Renal pelvis (tissue), 4 donors: Measurements from ENCODE around the gene PDGFD. TPM values are rescaled to one million over a fixed set of nuclear protein-coding genes. Genes with fewer than 3 reads are reported as not detected.

Source experiments
- DNase-seq: peaks from one replicate; pipeline ENCODE4 v3.0.0-alpha.2; 2013
- polyA plus RNA-seq, 3 donors: library from polyadenylated mRNA; unstranded; fragments of 120-200 nt; gene quantifications; one replicate each; pipeline ENCODE4 v1.2.1, GENCODE V29; 2013; ENCODE audit not compliant: insufficient read length in 3 of 3

The PDGFD gene
- polyA plus RNA-seq, 3 donors = 18.1 to 25.9 (median 21.6) TPM

- DNase-seq = no peak
These were observed 239.6 kb downstream of the PDGFD start for GRCh38 chr11:103924166-103925013.

DNA sequence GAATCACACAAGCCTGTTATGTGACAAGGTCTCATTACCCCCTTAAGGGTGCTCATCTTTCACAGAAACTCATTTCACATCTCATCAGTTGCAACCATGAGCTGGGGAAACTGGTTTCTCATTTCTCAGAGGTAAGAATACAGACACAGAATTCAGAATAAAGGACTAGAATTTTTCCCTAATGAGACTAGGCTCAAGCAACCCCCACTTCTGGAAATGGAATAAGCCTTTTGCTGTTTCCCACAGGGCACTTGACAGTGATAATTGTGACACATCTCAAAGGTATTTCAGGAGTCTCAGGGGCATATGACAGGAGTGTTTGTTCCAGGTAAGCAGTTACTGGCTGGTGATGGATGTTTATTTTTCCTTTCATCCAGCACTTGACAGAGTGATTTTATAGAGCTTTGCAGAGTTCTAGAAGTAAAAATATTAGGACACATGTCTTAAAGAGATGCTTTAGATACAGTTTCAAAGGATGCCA is 240.5 kb downstream of the PDGFD start:
- no peak for DNase-seq

- DNase-seq = no peak
These were observed 243.0 kb downstream of the PDGFD start for GRCh38 chr11:103920933-103921332.

- no peak for DNase-seq
These were observed 243.5 kb downstream of the PDGFD start for GRCh38 chr11:103920449-103920848.

DNA sequence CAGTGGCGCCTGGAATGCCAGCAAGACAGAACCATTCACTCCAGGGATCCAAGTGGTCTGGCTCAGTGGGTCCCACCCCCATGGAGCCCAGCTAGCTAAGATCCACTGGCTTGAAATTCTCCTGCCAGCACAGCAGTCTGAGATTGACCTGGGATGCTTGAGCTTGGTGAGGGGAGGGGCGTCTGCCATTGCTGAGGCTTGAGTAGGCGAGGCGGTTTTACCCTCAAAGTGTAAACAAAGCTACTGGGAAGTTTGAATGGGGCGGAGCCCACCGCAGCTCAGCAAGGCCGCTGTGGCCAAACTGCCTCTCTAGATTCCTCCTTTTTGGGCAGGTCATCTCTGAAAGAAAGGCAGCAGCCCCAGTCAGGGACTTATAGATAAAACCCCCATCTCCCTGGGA is 253.2 kb downstream of the PDGFD start:
- DNase-seq = no peak

GRCh38 chr11:103907548-103908455 is 256.1 kb downstream of the PDGFD start:
- DNase-seq = no peak

GRCh38 chr11:103907136-103907535 is 256.8 kb downstream of the PDGFD start:
- no peak for DNase-seq

- no peak for DNase-seq
These were observed 257.6 kb downstream of the PDGFD start for GRCh38 chr11:103906291-103906867.

DNA sequence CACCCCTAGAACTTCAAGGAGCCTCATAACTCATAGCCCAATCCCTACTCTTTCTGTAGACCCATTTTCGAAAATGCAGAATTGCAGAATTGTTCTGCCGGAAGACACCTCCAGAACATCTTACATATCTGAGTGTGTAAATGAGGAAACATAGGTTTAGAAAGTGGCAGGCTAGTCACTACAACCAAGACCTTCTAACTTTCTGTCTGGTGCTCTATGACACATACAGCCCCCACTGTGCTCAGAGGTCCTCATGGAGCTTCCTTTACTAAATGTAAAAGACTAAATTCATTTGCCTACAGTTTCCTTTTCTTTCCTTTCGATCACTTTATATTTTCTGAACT is 259.7 kb downstream of the PDGFD start:
- no peak for DNase-seq

DNA sequence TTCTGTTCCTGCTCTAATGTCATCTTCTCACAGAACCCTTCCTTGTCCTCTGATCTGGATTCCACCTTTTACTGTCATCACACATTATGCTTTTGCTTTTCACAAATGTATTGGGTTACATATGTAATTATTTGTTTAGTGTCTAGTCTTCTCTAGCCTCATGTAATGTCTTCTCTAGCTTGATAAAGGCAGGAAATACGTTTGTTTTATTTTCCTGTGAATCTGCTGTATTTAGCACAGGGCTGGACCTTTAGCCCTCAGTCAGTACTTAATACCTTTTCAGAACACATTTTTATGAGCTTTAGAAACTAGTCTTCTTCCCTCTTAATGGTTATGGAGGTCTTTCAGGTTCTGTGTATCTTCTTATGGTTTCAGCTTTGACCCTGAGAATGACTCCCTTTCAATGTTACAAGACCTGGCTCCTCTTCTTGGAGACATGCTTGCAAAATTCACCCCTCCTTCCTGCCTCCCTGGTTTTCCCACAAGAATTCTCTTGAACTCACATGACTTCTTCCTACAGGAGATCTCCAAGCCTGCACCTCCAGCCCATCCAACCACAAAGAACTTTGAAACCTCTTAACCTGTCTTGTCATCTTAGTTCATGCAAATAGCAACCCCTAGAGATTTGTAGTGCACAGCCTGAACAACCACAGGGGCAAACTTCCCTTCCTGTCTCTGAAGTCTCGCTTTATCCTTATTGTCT is 260.2 kb downstream of the PDGFD start:
- DNase-seq = no peak

GRCh38 chr11:103902994-103903393 is 261.0 kb downstream of the PDGFD start:
- DNase-seq = no peak

DNA sequence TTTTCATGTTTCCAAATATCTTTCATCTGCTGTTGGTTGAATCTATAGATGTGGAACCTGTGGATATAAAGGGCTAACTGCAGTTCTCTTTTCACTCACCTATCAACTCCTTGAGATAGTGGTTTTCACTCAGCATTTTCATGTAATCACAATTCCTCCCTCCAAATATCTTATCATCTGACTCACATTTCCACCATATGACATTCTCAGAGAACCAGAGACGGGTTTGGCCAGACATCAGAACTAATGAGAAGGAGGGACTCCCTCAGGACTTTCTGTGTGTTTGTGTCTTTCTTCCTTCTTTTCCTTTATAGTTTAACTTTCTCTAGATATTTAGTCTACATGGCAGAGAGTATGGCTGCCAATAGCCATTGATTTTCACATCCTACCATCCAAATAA is 262.3 kb downstream of the PDGFD start:
- no peak for DNase-seq

DNA sequence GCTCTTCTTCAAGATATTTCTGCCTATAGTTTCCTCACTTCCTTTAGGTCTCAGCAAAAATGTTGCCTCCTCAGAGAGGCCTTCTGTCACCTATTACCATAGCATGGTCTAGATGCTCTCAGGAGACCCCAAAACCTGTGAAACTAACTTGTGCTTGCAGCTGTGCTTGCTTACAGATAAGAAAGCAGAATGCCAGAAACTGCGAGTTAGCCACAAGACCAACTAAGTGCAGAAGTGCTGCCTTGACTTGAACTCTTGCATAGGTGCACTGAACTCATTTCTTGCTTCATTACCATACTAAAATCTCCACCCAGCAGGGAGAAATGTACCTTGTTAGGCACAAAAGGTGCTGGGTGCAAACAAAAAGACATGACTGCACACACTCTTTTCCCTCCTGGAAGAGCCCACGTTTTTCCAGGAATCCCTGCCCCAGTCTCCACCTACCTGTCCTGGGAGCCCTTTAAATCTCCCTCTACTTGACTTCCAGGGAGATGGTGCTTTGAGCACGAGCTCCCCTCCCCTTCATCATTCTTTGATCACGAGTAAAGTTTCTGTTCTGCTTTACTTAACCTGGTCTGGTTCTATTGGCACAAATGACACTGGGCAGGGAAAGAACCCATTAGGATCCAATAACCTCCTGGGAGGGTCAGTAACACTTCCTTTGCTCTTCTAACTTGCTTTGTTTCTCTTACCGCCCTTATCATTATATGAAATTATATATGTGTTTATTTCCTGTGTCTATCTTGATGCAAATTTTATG is 265.2 kb downstream of the PDGFD start:
- DNase-seq = no peak

DNA sequence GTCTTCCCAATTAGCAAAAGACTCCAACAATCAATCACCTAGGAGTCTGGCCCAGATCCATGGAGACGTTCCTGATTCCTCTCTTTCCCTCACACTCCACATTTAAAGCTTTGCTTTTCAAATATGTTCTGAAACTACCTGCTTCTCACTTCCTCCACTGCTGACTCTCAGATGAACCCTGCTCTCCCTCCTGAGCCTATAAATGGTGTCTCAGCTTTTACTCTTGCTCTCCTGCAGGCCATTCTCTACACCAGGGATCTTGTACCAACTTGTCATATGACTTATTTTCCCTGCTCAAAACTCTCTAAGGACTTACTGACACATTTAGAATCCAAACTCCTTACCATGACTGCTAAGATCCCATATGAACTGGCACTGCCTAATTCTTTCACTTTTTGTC is 265.9 kb downstream of the PDGFD start:
- no peak for DNase-seq

GRCh38 chr11:103897160-103897936 is 266.6 kb downstream of the PDGFD start:
- no peak for DNase-seq

DNA sequence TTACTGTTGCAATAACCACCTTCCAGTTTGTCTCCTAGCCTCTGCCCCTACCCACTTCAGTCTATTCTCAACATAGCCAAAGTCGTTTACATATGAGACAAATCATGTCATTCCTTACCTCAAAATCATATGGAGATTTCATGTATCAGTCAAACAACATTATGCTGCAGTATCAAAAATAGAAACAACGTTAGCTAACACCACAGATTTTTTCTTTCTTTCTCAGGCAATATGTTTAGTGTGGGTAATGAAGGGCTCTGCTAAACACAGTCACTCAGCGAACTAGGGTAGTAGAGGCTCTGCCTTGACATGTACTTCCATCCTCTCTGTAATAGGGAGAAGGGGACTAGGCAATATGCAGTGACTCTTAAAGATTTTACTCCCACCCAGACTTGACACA is 268.8 kb downstream of the PDGFD start:
- no peak for DNase-seq

GRCh38 chr11:103894673-103895072 is 269.3 kb downstream of the PDGFD start:
- DNase-seq = no peak

DNA sequence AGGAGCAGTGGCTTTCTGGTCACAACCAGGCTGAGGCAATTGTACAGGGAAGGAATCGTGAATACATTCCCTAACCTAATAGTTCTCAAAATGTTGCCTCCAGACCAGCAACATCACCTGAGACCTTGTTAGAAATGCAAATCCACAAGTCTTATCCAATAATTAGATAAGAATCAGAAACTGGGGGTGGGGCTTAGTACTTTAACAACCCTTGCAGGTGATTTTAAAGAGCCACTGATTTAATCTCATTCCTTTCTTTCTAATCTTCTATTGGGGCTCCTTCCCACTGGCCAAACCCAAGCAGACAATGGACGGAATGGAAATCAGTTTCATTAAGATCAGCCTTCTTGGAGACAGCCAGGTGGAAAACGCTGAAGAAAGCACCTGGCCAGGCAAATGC is 269.9 kb downstream of the PDGFD start:
- DNase-seq = no peak

DNA sequence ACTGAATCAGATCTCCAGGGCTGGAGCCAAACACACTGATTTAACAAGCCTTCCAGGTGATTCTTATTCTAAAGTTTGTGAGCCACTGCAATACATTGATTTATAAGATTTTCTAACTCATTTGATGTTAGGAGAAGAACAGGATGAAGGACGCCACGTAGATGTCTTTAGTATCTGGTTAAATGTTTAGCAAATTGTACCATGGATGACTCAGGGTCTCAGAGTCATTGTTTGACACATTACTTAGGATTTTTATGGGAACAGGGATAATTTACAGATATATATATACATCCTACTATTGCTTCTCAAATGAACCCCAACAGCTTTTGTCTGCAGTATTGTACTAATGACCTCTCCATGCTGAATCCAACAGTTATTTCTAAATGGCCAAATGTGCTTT is 270.6 kb downstream of the PDGFD start:
- no peak for DNase-seq

GRCh38 chr11:103892603-103893002 is 271.3 kb downstream of the PDGFD start:
- no peak for DNase-seq
